ENCODE measurements around the gene SPACA5.
"Not testable (repeated sequence)": the region's sequence is repeated elsewhere in the genome, so short reads cannot be mapped to it uniquely, and the experiment has no call there.

Gene SPACA5

DNA sequence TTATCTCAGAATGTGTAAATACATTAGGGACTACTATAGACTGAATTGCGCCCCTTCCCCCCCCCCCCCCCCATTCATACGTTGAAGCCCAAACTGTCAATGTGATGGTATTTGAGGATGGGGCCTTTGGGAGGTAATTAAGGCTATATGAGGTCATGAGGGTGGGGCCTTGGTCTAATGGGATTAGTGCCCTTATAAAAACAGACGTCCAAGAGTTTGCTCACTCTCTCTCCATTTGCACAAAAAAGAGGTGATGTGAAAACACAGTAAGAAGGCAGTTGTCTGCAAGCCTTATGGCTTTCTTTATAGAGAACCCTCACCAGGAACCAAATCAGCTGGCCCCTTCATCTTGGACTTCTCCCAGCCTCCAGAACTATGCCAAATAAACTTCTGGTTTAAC lies 15.3 kb downstream of the SPACA5 start:
- no peak for DNase-seq

DNA sequence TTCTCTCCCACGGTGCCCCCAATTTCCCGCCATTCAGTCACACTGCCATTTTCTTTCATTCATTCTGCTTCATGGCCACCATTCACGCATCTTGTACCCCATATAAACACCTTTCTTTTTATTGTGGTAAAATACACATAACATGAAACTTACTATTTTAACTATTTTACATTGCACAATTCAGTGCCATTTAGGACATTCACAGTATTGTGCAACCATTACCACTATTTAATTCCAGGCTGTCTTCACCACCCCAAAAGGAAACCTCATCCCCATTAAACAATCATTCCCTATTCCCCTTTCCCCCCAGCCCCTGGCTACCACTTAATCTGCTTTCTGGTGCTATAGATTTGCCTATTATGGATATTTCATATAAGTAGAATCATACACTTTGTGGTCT lies 15.9 kb downstream of the SPACA5 start:
- no peak for DNase-seq

DNA sequence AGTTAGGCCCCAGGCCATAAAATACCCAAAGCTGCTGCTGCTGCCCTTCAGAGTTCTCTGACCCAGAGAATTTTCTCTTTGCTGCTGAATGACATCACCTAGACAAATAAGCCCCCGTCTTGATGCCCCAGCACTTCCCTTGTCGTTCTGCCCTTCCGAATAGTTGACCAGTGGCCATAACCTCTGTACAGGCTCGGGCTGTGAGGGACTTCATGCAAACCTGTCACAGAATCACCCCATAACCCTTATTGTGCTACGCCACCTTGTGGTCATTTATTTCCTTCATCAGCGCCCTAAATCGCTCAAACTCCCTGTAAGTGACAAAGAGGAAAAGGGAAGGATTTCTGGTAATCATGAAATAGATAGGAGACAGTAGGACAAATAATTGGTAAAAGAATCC lies 18.8 kb downstream of the SPACA5 start:
- DNase-seq, result peak; percentile 66

DNA sequence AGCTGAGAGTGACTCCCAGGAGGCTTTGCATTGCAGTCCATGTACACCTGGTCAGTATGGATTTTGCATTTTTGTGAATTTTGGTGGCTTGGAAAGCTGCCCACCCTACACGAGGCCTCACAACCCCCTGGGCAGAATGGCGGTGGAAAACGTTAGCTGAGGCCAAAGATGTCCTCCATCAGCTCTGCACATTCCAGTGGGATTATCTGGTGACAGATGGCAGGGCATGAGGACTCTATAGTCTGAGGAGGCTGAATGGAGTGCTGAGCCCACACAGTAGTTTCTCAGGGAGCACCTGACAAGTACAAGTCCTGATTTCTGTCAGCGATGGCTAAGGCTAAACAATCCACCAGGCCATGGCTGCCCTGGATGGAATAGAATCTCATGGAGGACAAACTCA lies 20.8 kb downstream of the SPACA5 start:
- DNase-seq, result not testable (repeated sequence)

DNA sequence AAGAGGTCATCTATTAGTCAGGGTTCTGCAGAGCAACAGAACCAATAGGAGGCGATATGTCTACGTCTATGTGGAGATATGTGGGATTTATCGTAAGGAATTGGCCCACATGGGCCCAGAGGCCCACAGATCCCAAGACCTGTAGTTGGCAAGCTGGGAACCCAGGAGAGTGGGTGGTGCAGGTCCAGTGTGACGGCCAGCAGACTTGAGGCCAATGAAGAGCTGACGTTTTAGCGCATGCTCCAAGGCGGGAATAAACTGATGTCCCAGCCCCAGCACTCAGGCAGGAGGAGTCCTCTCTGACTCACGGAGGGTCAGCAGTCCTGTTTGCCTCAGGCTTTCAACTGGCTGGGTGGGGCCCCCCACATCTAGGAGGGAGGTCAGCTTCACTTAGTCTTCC lies 21.3 kb downstream of the SPACA5 start:
- DNase-seq, result no peak

DNA sequence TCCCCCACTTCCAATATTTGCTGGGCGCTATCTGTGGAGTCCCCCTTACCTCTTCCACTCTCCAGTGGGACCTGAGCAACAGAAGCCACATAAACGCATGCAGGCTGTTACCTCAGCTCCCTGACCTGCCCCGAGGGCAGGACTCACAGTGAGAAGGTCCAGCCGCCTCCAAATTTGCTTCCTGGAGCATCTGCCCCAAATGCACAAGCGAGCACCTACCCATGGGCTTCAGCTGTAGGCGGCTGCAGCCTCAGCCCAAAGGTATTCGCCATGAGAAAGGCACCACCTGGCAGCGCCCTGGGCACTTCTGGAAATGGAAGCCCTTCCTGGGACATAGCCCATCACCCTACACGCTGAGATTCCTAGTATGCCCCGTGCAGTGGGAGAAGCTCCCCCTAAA lies 23.4 kb downstream of the SPACA5 start:
- DNase-seq, result no peak

DNA sequence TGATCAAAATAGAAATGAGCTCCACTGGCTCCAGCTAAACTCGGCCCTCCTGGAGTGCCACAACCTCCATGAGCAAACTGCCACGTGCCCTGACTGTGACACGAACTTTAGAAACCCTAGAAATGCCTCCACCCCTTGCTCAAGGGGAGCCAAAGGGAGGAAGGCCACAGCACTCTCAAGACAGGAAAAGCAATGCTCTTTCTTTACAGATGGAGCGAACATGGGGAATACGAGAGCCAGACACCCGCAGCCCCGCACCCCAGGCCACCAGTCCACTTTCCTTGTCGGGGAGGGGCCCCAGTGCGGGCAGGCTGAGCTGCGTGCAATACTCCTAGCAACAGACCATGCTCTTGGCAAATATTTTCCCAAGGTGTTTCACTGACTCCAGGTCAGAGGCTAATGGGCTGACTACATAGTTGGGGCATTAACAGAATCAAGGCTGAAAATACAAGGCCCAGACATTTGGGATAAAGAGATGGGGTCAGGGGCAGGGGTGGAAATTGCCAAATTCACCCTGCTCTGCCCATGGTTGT lies 23.9 kb downstream of the SPACA5 start:
- DNase-seq, result not testable (repeated sequence)

DNA sequence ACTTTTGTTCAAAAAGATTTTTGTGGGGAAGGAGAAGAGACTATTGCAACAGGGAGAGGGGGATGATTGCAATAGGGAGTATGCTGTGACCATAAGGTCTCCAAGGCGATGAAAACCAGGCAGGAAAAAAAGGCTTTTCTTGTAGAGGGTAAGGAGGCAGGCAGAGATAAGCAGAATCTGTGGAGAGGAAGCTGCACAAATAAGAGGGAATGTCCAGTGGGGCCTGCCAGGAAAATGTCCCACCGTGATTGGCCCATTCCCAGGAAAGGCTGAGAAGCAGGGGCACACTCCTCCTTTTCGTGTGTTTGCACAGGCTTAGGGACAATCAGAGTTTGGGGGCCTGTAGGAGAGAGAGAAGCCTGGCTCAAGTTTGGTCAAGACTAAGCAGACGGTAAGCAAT lies 29.1 kb downstream of the SPACA5 start:
- no peak for DNase-seq

DNA sequence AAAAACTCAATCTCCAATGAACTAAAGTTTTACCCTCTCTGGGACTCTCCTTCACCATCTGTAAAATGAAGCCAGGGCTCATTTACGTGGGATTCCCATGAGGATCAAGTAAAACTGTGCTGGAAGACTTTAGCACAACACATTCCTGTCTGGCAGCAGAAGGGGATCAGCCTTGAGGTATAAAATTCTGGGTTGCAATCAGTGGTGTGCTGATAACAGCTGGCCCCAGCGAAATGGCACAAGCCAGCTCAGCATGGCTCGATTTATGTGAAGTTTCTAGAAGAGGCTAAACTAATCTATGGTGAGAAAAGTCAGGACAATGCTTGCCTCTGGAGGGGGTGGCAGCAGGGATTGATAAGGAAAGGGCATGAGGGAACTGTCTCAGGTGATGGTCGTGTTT lies 36.3 kb downstream of the SPACA5 start:
- no peak for DNase-seq

DNA sequence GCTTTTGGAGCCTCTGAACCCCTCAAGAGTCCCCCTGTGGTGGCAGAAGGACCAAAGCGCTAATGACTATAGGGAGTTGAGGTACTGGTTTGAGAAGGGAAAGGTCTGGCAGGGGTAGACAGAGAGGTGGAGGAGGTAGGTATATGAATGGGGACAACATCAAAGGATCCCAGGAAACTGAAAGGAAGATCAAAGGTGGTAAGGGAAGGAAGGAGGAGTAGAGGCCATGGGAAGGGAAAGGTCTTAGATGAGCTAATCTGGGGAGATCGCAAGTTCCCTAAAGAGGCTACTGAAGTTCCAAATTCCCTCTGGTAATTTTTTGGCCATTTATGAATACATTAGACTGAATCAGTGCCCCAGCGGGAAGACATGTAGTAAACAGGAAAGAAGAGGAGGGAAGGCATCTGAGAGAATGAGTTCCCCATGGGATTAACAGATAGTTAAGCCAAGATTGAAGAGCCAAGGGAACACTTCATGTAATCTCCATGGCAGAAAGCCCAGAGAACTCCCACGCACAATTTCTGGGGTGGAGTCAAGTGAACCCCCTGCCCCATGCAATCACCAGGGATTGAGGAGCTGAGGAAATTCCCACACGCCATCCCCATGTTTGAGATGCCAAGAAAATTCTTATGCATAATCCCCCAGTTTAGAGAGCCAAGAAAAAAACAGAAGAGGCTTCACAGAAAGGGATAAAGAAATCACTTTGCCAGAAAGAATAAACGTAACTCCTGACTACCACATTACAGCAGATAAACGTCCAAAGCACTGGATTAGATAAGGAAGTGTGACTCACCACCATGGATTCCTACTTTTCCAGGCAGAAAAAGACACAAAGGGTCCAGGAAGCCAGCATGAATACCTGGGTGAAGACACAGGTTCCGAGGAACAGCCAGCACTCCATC lies 38.9 kb downstream of the SPACA5 start:
- DNase-seq, result no peak

DNA sequence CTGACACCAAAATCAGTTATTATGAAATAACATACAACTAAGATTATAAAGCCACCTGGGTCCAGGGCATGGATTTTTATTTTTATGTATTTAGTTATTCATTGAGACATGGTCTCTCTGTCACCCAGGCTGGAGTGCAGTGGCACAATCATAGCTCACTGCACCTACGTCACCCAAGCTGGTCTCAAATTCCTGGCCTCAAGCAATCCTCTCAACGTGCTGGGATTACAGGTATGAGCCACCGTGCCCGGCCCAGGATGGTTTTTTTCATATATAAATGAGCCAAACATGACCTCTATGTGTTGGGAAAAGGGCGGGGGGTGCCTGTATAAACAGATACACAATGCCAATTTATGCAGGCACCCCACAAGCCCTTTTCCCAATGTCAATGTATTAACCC lies 40.1 kb downstream of the SPACA5 start:
- no peak for DNase-seq

DNA sequence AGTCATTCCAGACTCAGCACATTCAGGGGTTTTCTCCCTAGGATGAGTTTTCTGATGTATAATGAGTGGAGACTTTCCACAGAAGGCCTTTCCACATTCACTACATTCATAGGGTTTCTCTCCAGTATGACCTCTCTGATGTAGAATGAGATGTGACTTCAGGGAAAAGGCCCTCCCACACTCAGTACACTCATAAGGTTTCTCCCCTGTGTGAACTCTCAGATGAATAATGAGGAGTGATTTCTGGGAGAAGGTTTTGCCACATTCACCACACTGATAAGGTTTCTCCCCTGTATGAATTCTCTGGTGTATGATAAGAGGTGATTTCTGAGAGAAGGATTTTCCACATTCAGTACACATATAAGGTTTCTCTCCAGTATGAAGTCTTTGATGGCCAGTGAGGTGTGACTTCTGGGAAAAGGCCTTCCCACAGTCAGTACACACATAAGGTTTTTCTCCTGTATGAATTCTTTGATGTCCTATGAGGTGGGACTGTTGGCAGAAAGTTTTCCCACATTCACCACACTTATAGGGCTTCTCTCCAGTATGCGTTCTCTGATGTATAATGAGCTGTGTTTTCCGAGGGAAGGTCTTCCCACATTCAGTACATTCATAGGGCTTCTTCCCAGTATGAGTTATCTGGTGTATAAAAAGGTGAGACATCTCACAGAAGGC lies 52.0 kb downstream of the SPACA5 start:
- DNase-seq, result no peak

DNA sequence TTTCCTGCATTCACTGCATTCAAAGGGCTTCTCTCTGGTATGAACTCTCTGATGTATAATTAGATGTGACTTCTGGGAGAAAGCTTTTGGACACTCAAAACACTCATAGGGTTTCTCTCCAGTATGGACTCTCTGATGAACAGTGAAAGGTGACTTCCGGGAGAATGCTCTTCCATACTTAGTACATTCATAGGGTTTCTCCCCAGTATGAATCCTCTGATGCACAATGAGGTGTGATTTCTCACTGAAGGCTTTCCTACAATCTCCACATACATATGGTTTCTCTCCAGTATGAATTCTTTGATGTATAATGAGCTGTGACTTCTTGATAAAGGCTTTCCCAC lies 52.5 kb downstream of the SPACA5 start:
- no peak for DNase-seq

All from NCI-H1092 treated with DMSO at 0.1 percent for 48 hours (cell line).